HepG2 (cell line): Measurements from ENCODE around the gene LIPC. TPM values are rescaled to one million over a fixed set of nuclear protein-coding genes. Genes with fewer than 3 reads are reported as not detected.

Source experiments
- CBFB ChIP-seq: sonication (generic); formaldehyde crosslinking; IDR thresholded peaks from 2 replicates; pipeline ENCODE4 v1.4.0; 2020; ENCODE audit warnings: missing genetic modification reagents
- CHD2 ChIP-seq: IDR thresholded peaks from 2 replicates; pipeline ENCODE4 v1.6.1; 2011; ENCODE audit warnings: low read depth, low read length, improper control_type of control experiment
- FOXJ3 ChIP-seq: sonication (generic); formaldehyde crosslinking; IDR thresholded peaks from 2 replicates; pipeline ENCODE4 v1.4.0; 2020; ENCODE audit warnings: missing genetic modification reagents, mild to moderate bottlenecking, borderline replicate concordance
- GATA4 ChIP-seq: sonication (generic); IDR thresholded peaks from 2 replicates; pipeline ENCODE4 v1.6.1; 2016; ENCODE audit warnings: antibody characterized with exemption, low read depth, borderline replicate concordance
- HMG20B ChIP-seq: conservative IDR thresholded peaks from 2 replicates; pipeline ENCODE4 v1.6.1; 2016; ENCODE audit warnings: missing genetic modification reagents, missing compliant biosample characterization
- KDM1A ChIP-seq: IDR thresholded peaks from 2 replicates; pipeline ENCODE4 v1.6.1; 2016; ENCODE audit warnings: missing compliant biosample characterization
- MATR3 ChIP-seq: sonication (generic); formaldehyde crosslinking; IDR thresholded peaks from 2 replicates; pipeline ENCODE4 v1.4.0; 2020; ENCODE audit warnings: missing genetic modification reagents
- SOX13 ChIP-seq, 3 experiments: fragments of 450-650 bp in 1 of 3; sonication (generic) in 1 of 3; formaldehyde crosslinking in 1 of 3; IDR thresholded peaks in 2 of 3; conservative IDR thresholded peaks in 1 of 3; 2 replicates each; pipeline versions ENCODE4 v1.5.0 to v1.6.1; 2016 to 2020; ENCODE audit warnings: antibody characterized with exemption in 1 of 3, mild to moderate bottlenecking in 1 of 3, missing compliant biosample characterization in 1 of 3, missing genetic modification reagents in 1 of 3, moderate library complexity in 1 of 3
- TGIF2 ChIP-seq: IDR thresholded peaks from 2 replicates; pipeline ENCODE4 v1.6.1; 2016; ENCODE audit warnings: control low read depth, missing compliant biosample characterization
- ZBTB37 ChIP-seq: sonication (generic); formaldehyde crosslinking; IDR thresholded peaks from 2 replicates; pipeline ENCODE4 v1.4.0; 2020; ENCODE audit warnings: mild to moderate bottlenecking, missing genetic modification reagents
- ZFAT ChIP-seq: sonication (generic); formaldehyde crosslinking; conservative IDR thresholded peaks from 2 replicates; pipeline ENCODE4 v1.8.1; 2023; ENCODE audit warnings: missing genetic modification reagents, inconsistent platforms
- ZNF546 ChIP-seq: sonication (generic); formaldehyde crosslinking; conservative IDR thresholded peaks from 2 replicates; pipeline ENCODE4 v1.8.1; 2023; ENCODE audit warnings: mild to moderate bottlenecking, missing genetic modification reagents
- ZNF574 ChIP-seq: sonication (generic); formaldehyde crosslinking; IDR thresholded peaks from 2 replicates; pipeline ENCODE4 v1.4.0; 2020; ENCODE audit warnings: missing genetic modification reagents
- ZNF652 ChIP-seq: IDR thresholded peaks from 2 replicates; pipeline ENCODE4 v1.6.1; 2016; ENCODE audit warnings: low read depth, borderline replicate concordance
- polyA plus RNA-seq, 8 experiments: library from polyadenylated mRNA; depleted of rRNA in 3 of 8; stranded (reverse) in 7 of 8; unstranded in 1 of 8; fragments of >200 nt; fragmentation: Illumina TruSeq in 4 of 8; extraction: Trizol in 4 of 8; gene quantifications; 2 replicates each; pipeline versions ENCODE4 v1.2.1 to v1.2.3, GENCODE V29; 2011 to 2016; ENCODE audit warnings: low read depth in 4 of 8, missing spikeins in 1 of 8, mixed read lengths in 1 of 8; ENCODE audit not compliant: insufficient read depth in 1 of 8
- total RNA-seq, 5 experiments: library from RNA; depleted of rRNA; stranded (reverse); fragments of >200 nt; fragmentation: Illumina TruSeq; extraction: Trizol; gene quantifications; 2 replicates each; pipeline ENCODE4 v1.2.3, GENCODE V29; 2016; ENCODE audit warnings: low read depth in 1 of 5
- TF ChIP-seq, protein P1 (sequence below): sonication (generic); formaldehyde crosslinking; IDR thresholded peaks from 2 replicates; pipeline ENCODE4 v1.5.0; 2020; ENCODE audit warnings: mild to moderate bottlenecking, missing genetic modification reagents, borderline replicate concordance
- TF ChIP-seq, protein P2 (sequence below): sonication (generic); formaldehyde crosslinking; IDR thresholded peaks from 2 replicates; pipeline ENCODE4 v1.8.1; 2022; ENCODE audit warnings: low read depth, mild to moderate bottlenecking, missing genetic modification reagents

LIPC gene
- total and polyA plus RNA-seq, 2 of the 13 experiments (the other 11 are each of a cell fraction or from before 2014, with no cell fraction given) = 26.0 to 38.0 TPM

DNA sequence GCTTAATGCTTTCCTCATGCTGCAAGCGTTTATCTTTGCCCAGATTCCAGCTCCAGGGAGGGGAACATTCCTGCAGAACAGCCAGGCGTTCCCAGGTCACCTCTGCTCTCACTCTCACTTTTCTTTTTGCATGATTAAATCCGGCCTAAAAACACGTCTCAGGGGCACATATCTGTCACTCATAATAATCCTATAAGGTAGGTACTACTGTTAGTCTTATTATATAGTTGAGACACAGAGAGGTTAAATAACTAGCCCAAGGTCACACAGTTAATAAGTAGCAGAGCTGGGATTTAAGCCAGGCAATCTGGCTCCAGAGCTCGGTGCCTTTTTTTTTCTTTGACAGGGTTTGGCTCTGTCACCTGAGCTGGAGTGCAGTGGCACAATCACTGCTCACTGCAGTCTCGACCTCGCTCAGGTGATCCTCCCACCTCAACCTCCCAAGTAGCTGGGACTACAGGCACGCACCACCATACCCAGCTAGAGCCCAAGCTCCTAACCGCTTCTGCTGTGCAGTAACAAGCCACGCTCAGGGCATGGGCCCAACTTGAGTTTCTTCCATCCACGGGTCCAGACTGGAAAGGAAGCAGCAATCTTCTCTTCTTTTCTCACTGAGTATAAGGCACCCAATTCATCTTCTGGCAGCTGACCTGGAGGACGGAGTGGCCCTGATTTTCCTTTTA is 96.5 kb downstream of the LIPC start (continued):
- TF ChIP-seq, protein P1, sequence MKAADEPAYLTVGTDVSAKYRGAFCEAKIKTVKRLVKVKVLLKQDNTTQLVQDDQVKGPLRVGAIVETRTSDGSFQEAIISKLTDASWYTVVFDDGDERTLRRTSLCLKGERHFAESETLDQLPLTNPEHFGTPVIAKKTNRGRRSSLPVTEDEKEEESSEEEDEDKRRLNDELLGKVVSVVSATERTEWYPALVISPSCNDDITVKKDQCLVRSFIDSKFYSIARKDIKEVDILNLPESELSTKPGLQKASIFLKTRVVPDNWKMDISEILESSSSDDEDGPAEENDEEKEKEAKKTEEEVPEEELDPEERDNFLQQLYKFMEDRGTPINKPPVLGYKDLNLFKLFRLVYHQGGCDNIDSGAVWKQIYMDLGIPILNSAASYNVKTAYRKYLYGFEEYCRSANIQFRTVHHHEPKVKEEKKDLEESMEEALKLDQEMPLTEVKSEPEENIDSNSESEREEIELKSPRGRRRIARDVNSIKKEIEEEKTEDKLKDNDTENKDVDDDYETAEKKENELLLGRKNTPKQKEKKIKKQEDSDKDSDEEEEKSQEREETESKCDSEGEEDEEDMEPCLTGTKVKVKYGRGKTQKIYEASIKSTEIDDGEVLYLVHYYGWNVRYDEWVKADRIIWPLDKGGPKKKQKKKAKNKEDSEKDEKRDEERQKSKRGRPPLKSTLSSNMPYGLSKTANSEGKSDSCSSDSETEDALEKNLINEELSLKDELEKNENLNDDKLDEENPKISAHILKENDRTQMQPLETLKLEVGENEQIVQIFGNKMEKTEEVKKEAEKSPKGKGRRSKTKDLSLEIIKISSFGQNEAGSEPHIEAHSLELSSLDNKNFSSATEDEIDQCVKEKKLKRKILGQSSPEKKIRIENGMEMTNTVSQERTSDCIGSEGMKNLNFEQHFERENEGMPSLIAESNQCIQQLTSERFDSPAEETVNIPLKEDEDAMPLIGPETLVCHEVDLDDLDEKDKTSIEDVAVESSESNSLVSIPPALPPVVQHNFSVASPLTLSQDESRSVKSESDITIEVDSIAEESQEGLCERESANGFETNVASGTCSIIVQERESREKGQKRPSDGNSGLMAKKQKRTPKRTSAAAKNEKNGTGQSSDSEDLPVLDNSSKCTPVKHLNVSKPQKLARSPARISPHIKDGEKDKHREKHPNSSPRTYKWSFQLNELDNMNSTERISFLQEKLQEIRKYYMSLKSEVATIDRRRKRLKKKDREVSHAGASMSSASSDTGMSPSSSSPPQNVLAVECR (CRISPR knock-in tag) = peak; percentile 40; the same call in 1 of the 2 replicates
- TF ChIP-seq ZNF574 (peak; percentile 48), ZBTB37 (CRISPR knock-in tag) (peak; percentile 60; the same call in 1 of the 2 replicates), ZNF652 (CRISPR knock-in tag) (peak; percentile 51; the same call in 1 of the 2 replicates), ZNF546 (no peak), SOX13 (IDR thresholded peaks at IDR 0.05) (no peak), SOX13 (CRISPR knock-in tag; conservative IDR thresholded peaks at IDR 0.05 in 1 of 2, IDR thresholded peaks at IDR 0.05 in 1 of 2) (peak in 1 of 2 experiments; percentile 42; a peak in 1 of 4 replicates), CBFB (CRISPR knock-in tag) (peak; percentile 31; the same call in 1 of the 2 replicates), CHD2 (no peak), TGIF2 (CRISPR knock-in tag) (peak; percentile 74; the same call in 1 of the 2 replicates), KDM1A (CRISPR knock-in tag) (peak; percentile 81; the same call in 1 of the 2 replicates), ZFAT (CRISPR knock-in tag) (no peak), GATA4 (peak; percentile 44; the same call in 1 of the 2 replicates), FOXJ3 (CRISPR knock-in tag) (peak; percentile 74; the same call in 1 of the 2 replicates), HMG20B (CRISPR knock-in tag) (peak; percentile 13; the same call in 1 of the 2 replicates), MATR3 (no peak)
- TF ChIP-seq, protein P2, sequence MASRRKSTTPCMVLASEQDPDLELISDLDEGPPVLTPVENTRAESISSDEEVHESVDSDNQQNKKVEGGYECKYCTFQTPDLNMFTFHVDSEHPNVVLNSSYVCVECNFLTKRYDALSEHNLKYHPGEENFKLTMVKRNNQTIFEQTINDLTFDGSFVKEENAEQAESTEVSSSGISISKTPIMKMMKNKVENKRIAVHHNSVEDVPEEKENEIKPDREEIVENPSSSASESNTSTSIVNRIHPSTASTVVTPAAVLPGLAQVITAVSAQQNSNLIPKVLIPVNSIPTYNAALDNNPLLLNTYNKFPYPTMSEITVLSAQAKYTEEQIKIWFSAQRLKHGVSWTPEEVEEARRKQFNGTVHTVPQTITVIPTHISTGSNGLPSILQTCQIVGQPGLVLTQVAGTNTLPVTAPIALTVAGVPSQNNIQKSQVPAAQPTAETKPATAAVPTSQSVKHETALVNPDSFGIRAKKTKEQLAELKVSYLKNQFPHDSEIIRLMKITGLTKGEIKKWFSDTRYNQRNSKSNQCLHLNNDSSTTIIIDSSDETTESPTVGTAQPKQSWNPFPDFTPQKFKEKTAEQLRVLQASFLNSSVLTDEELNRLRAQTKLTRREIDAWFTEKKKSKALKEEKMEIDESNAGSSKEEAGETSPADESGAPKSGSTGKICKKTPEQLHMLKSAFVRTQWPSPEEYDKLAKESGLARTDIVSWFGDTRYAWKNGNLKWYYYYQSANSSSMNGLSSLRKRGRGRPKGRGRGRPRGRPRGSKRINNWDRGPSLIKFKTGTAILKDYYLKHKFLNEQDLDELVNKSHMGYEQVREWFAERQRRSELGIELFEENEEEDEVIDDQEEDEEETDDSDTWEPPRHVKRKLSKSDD (CRISPR knock-in tag) = peak; percentile 34; the same call in 1 of the 2 replicates
